ENCODE measurements around the gene S100A4. TPM values are rescaled to one million over a fixed set of nuclear protein-coding genes. Genes with fewer than 3 reads are reported as not detected.

Gene S100A4
- total RNA-seq = 2.8 and 5.5 TPM in 2 replicates

GRCh38 chr1:153545067-153546055, at the start of gene S100A4:
S100A4 (minus strand) TSS chr1:153545806; CDS start chr1:153544794, 1,012 bp downstream.

GRCh38 chr1:153565529-153566374, 20.1 kb upstream of the S100A4 start, which contains the start of gene S100A2:
S100A2 (minus strand) TSS chr1:153565844; CDS start chr1:153563877, 1,967 bp downstream.

GRCh38 chr1:153548722-153549688, 3.4 kb upstream of the S100A4 start, which contains the start of gene S100A3:
S100A3 (minus strand) TSS chr1:153549258; CDS start chr1:153548485, 773 bp downstream.

GRCh38 chr1:153540394-153541361, 4.9 kb downstream of the S100A4 start, which contains the start of gene S100A5:
S100A5 (minus strand) TSS chr1:153540934; CDS start chr1:153540191, 743 bp downstream.

GRCh38 chr1:153535242-153536011, 10.2 kb downstream of the S100A4 start, which contains the start of gene S100A6:
S100A6 (minus strand) TSS chr1:153535991; CDS start chr1:153535339, 652 bp downstream.

Other genes starting within 250 kb of the S100A4 start
- gene PGLYRP3, start 232.9 kb downstream of the S100A4 start, total RNA-seq = not detected in 2 replicates
- gene PGLYRP4, start 197.0 kb downstream of the S100A4 start, total RNA-seq = not detected in 2 replicates
- gene S100A9, start 188.0 kb downstream of the S100A4 start, total RNA-seq = not detected in 2 replicates
- not detected in 2 replicates for gene S100A12, start 170.2 kb downstream of the S100A4 start, total RNA-seq
- not detected in 2 replicates for gene S100A8, start 154.7 kb downstream of the S100A4 start, total RNA-seq
- gene S100A7A, start 129.3 kb downstream of the S100A4 start, total RNA-seq = not detected in 2 replicates
- not detected in 2 replicates for gene S100A7, start 85.2 kb downstream of the S100A4 start, total RNA-seq
- 908 and 1,133 TPM in 2 replicates for gene S100A6, start 9.8 kb downstream of the S100A4 start, total RNA-seq
- gene S100A5, start 4.9 kb downstream of the S100A4 start, total RNA-seq = not detected in 2 replicates
- 9.7 and 12.4 TPM in 2 replicates for gene S100A3, start 3.5 kb upstream of the S100A4 start, total RNA-seq
- 1.5 and 2.0 TPM in 2 replicates for gene S100A2, start 20.0 kb upstream of the S100A4 start, total RNA-seq
- 728 and 751 TPM in 2 replicates for gene S100A16, start 67.3 kb upstream of the S100A4 start, total RNA-seq
- gene S100A14, start 70.5 kb upstream of the S100A4 start, total RNA-seq = not detected in 2 replicates
- gene S100A13, start 81.7 kb upstream of the S100A4 start, total RNA-seq = 144 and 167 TPM in 2 replicates
- not detected in 2 replicates for gene S100A1, start 82.6 kb upstream of the S100A4 start, total RNA-seq
- 37.8 and 48.0 TPM in 2 replicates for gene CHTOP, start 88.3 kb upstream of the S100A4 start, total RNA-seq
- gene SNAPIN, start 112.9 kb upstream of the S100A4 start, total RNA-seq = 57.5 and 62.2 TPM in 2 replicates
- 283 and 310 TPM in 2 replicates for gene ILF2, start 125.2 kb upstream of the S100A4 start, total RNA-seq
- gene NPR1, start 132.9 kb upstream of the S100A4 start, total RNA-seq = 14.5 and 15.3 TPM in 2 replicates
- gene INTS3, start 182.2 kb upstream of the S100A4 start, total RNA-seq = 17.8 and 23.6 TPM in 2 replicates
- 15.5 and 18.5 TPM in 2 replicates for gene SLC27A3, start 229.6 kb upstream of the S100A4 start, total RNA-seq